ENCODE results near the gene SESN1. TPM values are rescaled to one million over a fixed set of nuclear protein-coding genes. Genes with fewer than 3 reads are reported as not detected.

The SESN1 gene
- total RNA-seq, 1 experiment from 2014 or later: 17.5 TPM

GRCh38 chr6:108945681-108946159 is 148.9 kb downstream of the SESN1 start:
- no peak overlapping the region for H2BK120ac ChIP-seq (ENCODE audit: low read depth, low read length, poor library complexity, severe bottlenecking)
- H3K9me3 ChIP-seq (ENCODE audit: control insufficient read depth, low read depth, low read length): no peaks in the 10 kb centered on the region
- Mint-ChIP-seq H3K27me3 (ENCODE audit: low read depth) (peaks cover 2% of the 10 kb centered on the region), H3K27ac (no peak overlapping the region), H3K36me3 (ENCODE audit: insufficient read depth in 1 of 3, low read depth in 3 of 3) (no peaks in the 10 kb centered on the region), H3K4me3 (no peak overlapping the region), H3K4me1 (peaks cover 17 to 24% of the 10 kb centered on the region in 2 experiments), H3K9me3 (no peaks in the 10 kb centered on the region)
- H3K9ac ChIP-seq (ENCODE audit: extremely low read depth, insufficient read length, low read length): no peak overlapping the region
- H3K23me2 ChIP-seq (ENCODE audit: insufficient read length, low read depth, low read length, poor library complexity, severe bottlenecking): no peaks in the 10 kb centered on the region
- no peak overlapping the region for H3K4ac ChIP-seq (ENCODE audit: low read depth, low read length)
- TF ChIP-seq CTCF (conservative IDR thresholded peaks at IDR 0.05): no peak
- H2AK5ac ChIP-seq (ENCODE audit: insufficient read length, low read length): no peak overlapping the region
- no peak overlapping the region for H3K23ac ChIP-seq (ENCODE audit: insufficient read length, low read depth, low read length)
- H2BK5ac ChIP-seq (ENCODE audit: insufficient read length, low read length): no peak overlapping the region
- no peak overlapping the region for H2BK12ac ChIP-seq (ENCODE audit: insufficient read length, low read depth, low read length)
- H2BK15ac ChIP-seq (ENCODE audit: low read depth, low read length): no peak overlapping the region
- H3K79me1 ChIP-seq (ENCODE audit: insufficient read depth, low read depth, low read length, poor library complexity, severe bottlenecking): no peaks in the 10 kb centered on the region
- WGBS (ENCODE audit: extremely low coverage, insufficient read length, low lambda C conversion rate): no CpG with 5 or more reads among the region's 10 CpGs
- no peak overlapping the region for H3K56ac ChIP-seq (ENCODE audit: insufficient read length, low read depth, low read length)
- H3K18ac ChIP-seq (ENCODE audit: insufficient read length, low read depth, low read length): no peak overlapping the region
- H3K27ac ChIP-seq (ENCODE audit: insufficient read length, low read depth, low read length): no peak overlapping the region
- H2BK20ac ChIP-seq (ENCODE audit: low read depth, low read length, poor library complexity, severe bottlenecking): no peak overlapping the region
- no peak overlapping the region for H2AFZ ChIP-seq (ENCODE audit: low read length)
- H4K5ac ChIP-seq (ENCODE audit: insufficient read length, low read depth, low read length): no peak overlapping the region
- H4K20me1 ChIP-seq (ENCODE audit: control insufficient read depth, insufficient read depth, insufficient read length): no peaks in the 10 kb centered on the region
- H4K91ac ChIP-seq (ENCODE audit: insufficient read length, low read depth, low read length): no peak overlapping the region
- no peaks in the 10 kb centered on the region; the same call in 1 of the 2 replicates for H3K27me3 ChIP-seq (ENCODE audit: insufficient read depth, low read length)
- H4K8ac ChIP-seq (replicated peaks; ENCODE audit: insufficient read length, low read depth, low read length): no peak overlapping the region
- H3K4me1 ChIP-seq (ENCODE audit: insufficient read depth, low read length): peaks cover 2% of the 10 kb centered on the region; the same call in 1 of the 2 replicates
- no peak overlapping the region for H3T11ph ChIP-seq (ENCODE audit: low read length)
- peak; percentile 54 for DNase-seq
- H3K79me2 ChIP-seq (ENCODE audit: insufficient read depth, low read length): no peaks in the 10 kb centered on the region
- H3K14ac ChIP-seq (ENCODE audit: insufficient read depth, low read length): no peak overlapping the region
- H3K4me2 ChIP-seq (ENCODE audit: insufficient read depth, insufficient read length, low read length): no peak overlapping the region

Measured in H9 (cell line).